Liver (tissue), 9 donors: ENCODE data around the gene PIK3CA. TPM values are rescaled to one million over a fixed set of nuclear protein-coding genes. Genes with fewer than 3 reads are reported as not detected.

Source experiments
- DNase-seq: peaks from one replicate; pipeline ENCODE4 v3.0.0-alpha.2; 2017; ENCODE audit warnings: low spot score
- H3K27ac ChIP-seq, 2 donors: one replicate each; pipeline ENCODE4 v1.7.0; 2013; ENCODE audit warnings: inconsistent platforms in 2 of 2, low read length in 2 of 2, control low read depth in 1 of 2, low read depth in 1 of 2, mild to moderate bottlenecking in 1 of 2
- H3K27me3 ChIP-seq, 4 donors: one replicate each; pipeline versions ENCODE4 v1.6.1 to v1.7.0; 2013; ENCODE audit warnings: low read length in 3 of 4, inconsistent platforms in 1 of 4, mild to moderate bottlenecking in 1 of 4, moderate library complexity in 1 of 4; ENCODE audit not compliant: control insufficient read depth in 4 of 4, insufficient read depth in 4 of 4
- H3K36me3 ChIP-seq, 4 donors: one replicate each; pipeline versions ENCODE4 v1.6.1 to v1.7.0; 2013; ENCODE audit warnings: low read length in 3 of 4, mild to moderate bottlenecking in 3 of 4, low read depth in 1 of 4, moderate library complexity in 1 of 4; ENCODE audit not compliant: control insufficient read depth in 4 of 4, insufficient read depth in 3 of 4
- H3K4me1 ChIP-seq, 4 donors: one replicate each; pipeline versions ENCODE4 v1.6.1 to v1.7.0; 2013; ENCODE audit warnings: low read length in 3 of 4, mild to moderate bottlenecking in 3 of 4, moderate library complexity in 1 of 4; ENCODE audit not compliant: control insufficient read depth in 4 of 4, insufficient read depth in 4 of 4
- H3K4me3 ChIP-seq, 3 donors: one replicate each; pipeline versions ENCODE4 v1.6.1 to v1.7.0; 2013; ENCODE audit warnings: low read length in 3 of 3, control low read depth in 1 of 3, low read depth in 1 of 3, mild to moderate bottlenecking in 1 of 3
- H3K9ac ChIP-seq, 2 donors: one replicate each; pipeline ENCODE4 v1.7.0; 2013; ENCODE audit warnings: low read length in 2 of 2, mild to moderate bottlenecking in 2 of 2, moderate library complexity in 2 of 2, control low read depth in 1 of 2, low read depth in 1 of 2
- H3K9me3 ChIP-seq, 4 donors: one replicate each; pipeline versions ENCODE4 v1.6.1 to v1.7.0; 2013; ENCODE audit warnings: low read length in 3 of 4; ENCODE audit not compliant: control insufficient read depth in 4 of 4
- ATF3 ChIP-seq: IDR thresholded peaks from 2 replicates; pipeline ENCODE4 v1.6.1; 2016; ENCODE audit warnings: antibody characterized with exemption
- EGR1 ChIP-seq, 2 donors: IDR thresholded peaks; 2 replicates each; pipeline ENCODE4 v1.6.1; 2016 to 2018; ENCODE audit warnings: antibody characterized with exemption in 2 of 2, low read depth in 2 of 2
- FOXA1 ChIP-seq: IDR thresholded peaks from 2 replicates; pipeline ENCODE4 v1.6.1; 2016; ENCODE audit warnings: antibody characterized with exemption
- FOXA2 ChIP-seq: IDR thresholded peaks from 2 replicates; pipeline ENCODE4 v1.6.1; 2016; ENCODE audit warnings: antibody characterized with exemption
- GABPA ChIP-seq, 2 donors: IDR thresholded peaks in 1 of 2; conservative IDR thresholded peaks in 1 of 2; 2 replicates each; pipeline ENCODE4 v1.6.1; 2016; ENCODE audit warnings: antibody characterized with exemption in 2 of 2, mild to moderate bottlenecking in 1 of 2, moderate library complexity in 1 of 2
- HNF4A ChIP-seq, 2 donors: conservative IDR thresholded peaks; 2 replicates each; pipeline ENCODE4 v1.6.1; 2016; ENCODE audit warnings: antibody characterized with exemption in 2 of 2, mild to moderate bottlenecking in 2 of 2
- HNF4G ChIP-seq: IDR thresholded peaks from 2 replicates; pipeline ENCODE4 v1.6.1; 2016; ENCODE audit warnings: antibody characterized with exemption
- JUND ChIP-seq, 2 donors: IDR thresholded peaks; 2 replicates each; pipeline ENCODE4 v1.6.1; 2016; ENCODE audit warnings: antibody characterized with exemption in 2 of 2
- MAX ChIP-seq: IDR thresholded peaks from 2 replicates; pipeline ENCODE4 v1.6.1; 2016; ENCODE audit warnings: antibody characterized with exemption
- NR2F2 ChIP-seq: IDR thresholded peaks from 2 replicates; pipeline ENCODE4 v1.6.1; 2016; ENCODE audit warnings: antibody characterized with exemption
- RAD21 ChIP-seq, 2 donors: IDR thresholded peaks; 2 replicates each; pipeline ENCODE4 v1.6.1; 2016; ENCODE audit warnings: antibody characterized with exemption in 2 of 2, mild to moderate bottlenecking in 2 of 2
- REST ChIP-seq: IDR thresholded peaks from 2 replicates; pipeline ENCODE4 v1.6.1; 2016; ENCODE audit warnings: antibody characterized with exemption, mild to moderate bottlenecking
- RXRA ChIP-seq, 2 donors: IDR thresholded peaks; 2 replicates each; pipeline ENCODE4 v1.6.1; 2017 to 2018; ENCODE audit warnings: antibody characterized with exemption in 2 of 2, mild to moderate bottlenecking in 1 of 2
- SP1 ChIP-seq: IDR thresholded peaks from 2 replicates; pipeline ENCODE4 v1.6.1; 2018; ENCODE audit warnings: antibody characterized with exemption, mild to moderate bottlenecking
- TAF1 ChIP-seq: conservative IDR thresholded peaks from 2 replicates; pipeline ENCODE4 v1.6.1; 2016; ENCODE audit warnings: antibody characterized with exemption, mild to moderate bottlenecking
- YY1 ChIP-seq: IDR thresholded peaks from 2 replicates; pipeline ENCODE4 v1.6.1; 2016; ENCODE audit warnings: antibody characterized with exemption, mild to moderate bottlenecking
- ZBTB33 ChIP-seq: IDR thresholded peaks from 2 replicates; pipeline ENCODE4 v1.6.1; 2016; ENCODE audit warnings: antibody characterized with exemption
- WGBS: extraction: QIAGEN DNeasy Blood & Tissue Kit; methylation state at CpG from one replicate; pipeline ENCODE4 v1.1.7; 2013; 5-methylcytosine and 5-hydroxymethylcytosine counted together
- polyA plus RNA-seq, 2 donors: library from polyadenylated mRNA; stranded (reverse) in 1 of 2; unstranded in 1 of 2; fragments of 200-250 nt in 1 of 2; fragments of >200 nt in 1 of 2; fragmentation: Nextera tagmentation in 1 of 2; extraction: Ambion mirVana in 1 of 2; gene quantifications; one replicate each; pipeline versions ENCODE4 v1.2.1 to v1.2.3, GENCODE V29; 2013 to 2015
- total RNA-seq, 2 donors: library from RNA; depleted of rRNA; stranded (reverse); fragments of >200 nt; gene quantifications; one replicate each; pipeline ENCODE4 v1.2.3, GENCODE V29; 2014
- donor health status: healthy.
- donor health status: healthy.
- donor health status: healthy.
- donor health status: healthy.
- donor health status: healthy.

Gene PIK3CA
- total and polyA plus RNA-seq, 4 donors: 3.6 to 14.6 (median 7.2) TPM

GRCh38 chr3:179147514-179147872, 664 bp upstream of the PIK3CA start:
- Histone ChIP-seq H3K36me3 (no peaks in the 10 kb centered on the region), H3K9me3 (no peaks in the 10 kb centered on the region), H3K4me3 (peak overlapping the region; percentile 63 to 98 (median 91)), H3K27me3 (no peaks in the 10 kb centered on the region), H3K9ac (peak overlapping the region; percentile 89 to 95), H3K27ac (peak overlapping the region; percentile 98), H3K4me1 (peaks cover 2 to 18% (median 6%) of the 10 kb centered on the region in 4 donors)
- TF ChIP-seq HNF4A (conservative IDR thresholded peaks at IDR 0.05) (peak in 1 of 2 donors; percentile 1), ATF3 (no peak), YY1 (peak; percentile 59)
- under 1% methylated on average over 14 of the region's 14 CpGs for WGBS
- no peak for DNase-seq

- peak overlapping the region; percentile 98 for H3K27ac ChIP-seq
- peak overlapping the region; percentile 82 to 87 for H3K9ac ChIP-seq
- no peaks in the 10 kb centered on the region for H3K27me3 ChIP-seq
- peak; percentile 72 for DNase-seq
- TF ChIP-seq REST (no peak), HNF4A (conservative IDR thresholded peaks at IDR 0.05) (no peak), YY1 (no peak), RXRA (IDR thresholded peaks at IDR 0.05) (peak in 1 of 2 donors; percentile 44)
- 2% methylated on average over 70 of the region's 70 CpGs for WGBS
- H3K4me3 ChIP-seq: peak overlapping the region; percentile 89 to 95 (median 89)
- H3K36me3 ChIP-seq: no peaks in the 10 kb centered on the region
- peaks cover 2 to 18% (median 6%) of the 10 kb centered on the region in 4 donors for H3K4me1 ChIP-seq
- no peaks in the 10 kb centered on the region for H3K9me3 ChIP-seq
These were observed 654 bp downstream of the PIK3CA start for GRCh38 chr3:179148616-179149405.

GRCh38 chr3:179149406-179149867, 1.3 kb downstream of the PIK3CA start:
- H3K27me3 ChIP-seq: no peaks in the 10 kb centered on the region
- H3K9ac ChIP-seq: peak overlapping the region; percentile 82 to 87
- peak overlapping the region; percentile 89 to 95 (median 89) for H3K4me3 ChIP-seq
- no peak for TF ChIP-seq REST
- TF ChIP-seq RAD21 (IDR thresholded peaks at IDR 0.05): no peak
- no peak for TF ChIP-seq HNF4A (conservative IDR thresholded peaks at IDR 0.05)
- TF ChIP-seq SP1: no peak
- no peak for TF ChIP-seq FOXA2
- TF ChIP-seq FOXA1: no peak
- TF ChIP-seq NR2F2: no peak
- no peak for TF ChIP-seq ZBTB33
- TF ChIP-seq GABPA (IDR thresholded peaks at IDR 0.05 in 1 of 2, conservative IDR thresholded peaks at IDR 0.05 in 1 of 2): peak in 1 of 2 donors; percentile 19
- TF ChIP-seq EGR1 (IDR thresholded peaks at IDR 0.05; ENCODE audit: low read depth in 2 of 2): no peak
- TF ChIP-seq MAX: no peak
- TF ChIP-seq JUND (IDR thresholded peaks at IDR 0.05): no peak
- TF ChIP-seq TAF1: no peak
- no peak for TF ChIP-seq YY1
- peak in 1 of 2 donors; percentile 3 for TF ChIP-seq RXRA (IDR thresholded peaks at IDR 0.05)
- TF ChIP-seq HNF4G: no peak
- peaks cover 2 to 18% (median 6%) of the 10 kb centered on the region in 4 donors for H3K4me1 ChIP-seq
- WGBS: 1% methylated on average over 9 of the region's 9 CpGs
- H3K36me3 ChIP-seq: no peaks in the 10 kb centered on the region
- no peaks in the 10 kb centered on the region for H3K9me3 ChIP-seq
- DNase-seq: no peak
- peak overlapping the region; percentile 98 for H3K27ac ChIP-seq
